GM12873 (cell line): ENCODE results near the gene KCNQ1.

ENCODE experiments used
- CTCF ChIP-seq: IDR thresholded peaks from 2 replicates; pipeline ENCODE4 v1.5.1; 2012; ENCODE audit warnings: low read depth, mild to moderate bottlenecking, moderate library complexity, low read length, control low read depth; ENCODE audit not compliant: insufficient read depth; ENCODE audit errors: missing control alignments

Gene KCNQ1

DNA sequence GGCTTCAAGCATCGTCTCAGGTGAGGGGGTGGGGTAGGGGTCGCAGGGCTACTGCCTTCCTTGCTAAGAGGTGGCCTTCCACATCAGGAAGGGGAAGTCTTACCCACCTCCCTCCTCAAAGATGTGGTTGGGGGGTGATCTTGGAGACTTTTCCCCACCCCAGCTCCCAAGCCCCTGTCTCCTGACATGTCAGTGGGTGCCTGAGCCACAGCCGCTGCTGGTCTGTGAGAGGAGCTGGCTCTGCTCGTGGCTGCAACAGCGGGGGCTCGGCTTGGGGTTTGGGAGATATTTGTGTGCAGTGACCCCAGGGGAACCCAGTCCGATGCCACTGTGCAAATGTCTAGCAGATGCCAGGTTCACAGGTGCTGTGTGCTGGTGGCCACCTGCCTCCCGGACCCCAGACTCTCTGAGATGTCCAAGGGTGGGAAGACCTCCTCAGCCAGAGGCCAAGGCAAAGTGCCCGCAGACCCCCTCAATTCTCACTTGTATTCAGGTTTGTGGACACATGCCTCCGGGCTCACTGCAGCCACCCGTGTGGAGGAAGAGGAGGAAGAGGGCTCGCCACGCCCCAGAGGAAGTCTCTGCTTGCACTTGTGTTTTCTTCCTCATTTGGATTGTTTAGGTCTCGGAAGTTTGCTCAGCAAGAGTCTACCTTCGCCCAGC is 1.9 kb downstream of the KCNQ1 start:
- no peak for TF ChIP-seq CTCF

DNA sequence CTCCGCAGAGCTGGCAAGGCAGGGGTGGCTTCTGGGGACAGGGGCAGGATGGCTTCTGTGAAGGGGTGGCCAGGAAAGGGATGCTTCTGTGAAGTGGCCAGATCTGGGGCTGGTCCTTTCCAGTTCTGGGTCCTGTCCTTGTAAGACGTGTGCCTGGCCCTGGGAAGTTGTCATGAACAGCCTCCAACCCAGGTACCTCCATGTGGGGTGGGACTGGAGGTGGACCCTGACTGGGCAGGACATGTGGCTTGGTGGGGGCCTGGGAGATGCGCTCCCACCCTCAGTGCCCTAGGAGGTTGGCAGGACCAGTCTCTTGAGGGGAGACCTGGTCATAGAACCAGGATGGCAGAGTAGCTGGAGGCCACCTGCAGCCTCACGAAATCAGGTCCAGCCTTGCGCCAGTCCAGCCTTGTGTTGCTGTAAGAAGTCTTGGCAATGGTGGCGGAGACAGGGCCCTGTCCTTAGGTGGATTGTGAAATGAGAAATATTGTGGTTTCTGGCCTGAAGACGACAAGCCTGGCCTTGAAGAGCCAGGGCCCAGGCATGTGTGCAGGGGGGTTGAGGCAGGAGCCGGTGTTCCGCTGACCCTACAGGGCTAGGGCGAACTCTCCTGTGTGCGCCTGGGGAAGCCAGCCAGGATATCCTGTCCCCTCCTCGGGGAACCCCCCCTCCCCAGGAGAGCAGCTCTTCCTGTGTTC is 2.6 kb downstream of the KCNQ1 start:
- no peak for TF ChIP-seq CTCF

GRCh38 chr11:2447951-2448650 is 3.3 kb downstream of the KCNQ1 start:
- TF ChIP-seq CTCF: no peak

DNA sequence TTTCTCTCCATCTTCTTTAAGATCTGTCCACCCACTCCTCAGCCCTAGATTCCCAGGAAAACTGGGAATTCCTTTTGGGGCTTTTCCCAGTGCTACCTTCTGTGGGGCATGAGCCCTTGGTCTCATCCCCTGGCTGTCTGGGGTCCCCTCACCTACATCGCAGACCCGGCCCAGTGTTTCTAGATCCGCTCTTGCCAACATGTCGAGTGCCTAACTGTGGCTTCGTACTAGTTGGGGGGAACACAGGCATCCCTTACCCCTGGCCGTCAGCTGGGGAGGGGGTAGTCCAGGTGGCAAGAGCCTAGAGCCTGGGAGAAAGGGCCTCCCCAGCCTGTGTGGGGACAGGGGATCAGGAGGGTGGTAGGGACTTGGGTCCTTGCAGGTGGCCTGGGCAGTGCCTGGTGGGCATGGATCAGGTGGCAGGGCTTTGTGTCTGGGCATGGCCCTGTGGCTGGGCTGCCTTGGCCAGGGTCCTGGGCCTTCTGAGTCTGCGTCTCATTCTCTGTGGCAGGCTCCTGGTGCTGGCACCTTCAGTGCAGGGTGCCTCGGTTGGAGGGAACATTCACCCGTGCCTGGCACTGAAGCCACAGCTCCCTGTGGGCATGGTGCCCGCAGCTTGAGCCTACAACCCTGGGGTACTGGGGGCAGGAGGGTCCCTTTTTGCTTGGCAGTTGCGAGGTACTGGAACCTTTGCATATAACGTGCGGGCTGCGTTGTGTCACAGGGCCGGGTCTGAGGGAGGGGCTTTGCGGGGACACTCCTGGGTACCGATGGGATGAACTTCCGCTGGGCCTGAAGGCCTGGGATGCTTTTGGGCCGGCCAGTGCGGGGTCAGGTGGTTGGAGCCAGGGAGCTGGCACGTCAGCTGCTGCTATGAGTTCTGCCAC is 4.1 kb downstream of the KCNQ1 start:
- TF ChIP-seq CTCF: no peak

DNA sequence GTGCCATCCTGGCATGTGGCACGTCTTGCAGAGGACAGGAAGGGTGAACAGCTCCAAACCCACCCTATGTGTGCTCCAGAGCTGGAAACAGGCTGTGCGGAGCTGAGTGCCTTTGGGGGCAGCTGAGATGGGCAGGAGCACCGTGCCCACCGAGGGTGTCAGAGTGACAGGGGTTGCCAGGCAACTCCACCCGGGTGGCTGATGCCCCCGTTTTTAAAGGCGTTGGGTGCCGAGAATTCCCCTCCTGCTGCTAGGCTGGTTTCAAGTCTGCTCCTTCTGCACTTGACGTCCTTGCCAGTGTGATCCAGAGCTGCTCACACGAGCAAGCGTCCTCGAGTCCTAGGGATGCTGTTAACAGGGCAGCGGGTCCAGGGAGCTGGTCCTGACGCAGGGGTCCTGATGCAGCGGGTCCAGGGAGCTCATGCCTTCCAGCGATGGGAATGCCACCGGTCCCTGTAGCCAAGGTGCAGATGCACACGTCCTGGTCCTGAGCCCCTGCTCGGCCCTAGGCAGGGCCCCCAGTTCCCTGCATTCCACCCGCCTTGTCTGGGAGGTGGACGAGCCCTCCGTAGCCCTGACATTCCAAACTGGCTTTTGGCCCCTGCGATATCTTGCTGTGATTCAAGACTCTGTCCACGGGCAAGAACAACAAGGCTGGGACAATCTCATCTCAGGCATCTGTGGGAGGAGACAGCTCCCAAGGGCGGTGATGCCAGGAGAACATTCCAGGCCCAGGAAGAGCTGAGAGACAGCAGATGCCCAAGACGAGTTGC is 4.9 kb downstream of the KCNQ1 start:
- TF ChIP-seq CTCF: no peak

DNA sequence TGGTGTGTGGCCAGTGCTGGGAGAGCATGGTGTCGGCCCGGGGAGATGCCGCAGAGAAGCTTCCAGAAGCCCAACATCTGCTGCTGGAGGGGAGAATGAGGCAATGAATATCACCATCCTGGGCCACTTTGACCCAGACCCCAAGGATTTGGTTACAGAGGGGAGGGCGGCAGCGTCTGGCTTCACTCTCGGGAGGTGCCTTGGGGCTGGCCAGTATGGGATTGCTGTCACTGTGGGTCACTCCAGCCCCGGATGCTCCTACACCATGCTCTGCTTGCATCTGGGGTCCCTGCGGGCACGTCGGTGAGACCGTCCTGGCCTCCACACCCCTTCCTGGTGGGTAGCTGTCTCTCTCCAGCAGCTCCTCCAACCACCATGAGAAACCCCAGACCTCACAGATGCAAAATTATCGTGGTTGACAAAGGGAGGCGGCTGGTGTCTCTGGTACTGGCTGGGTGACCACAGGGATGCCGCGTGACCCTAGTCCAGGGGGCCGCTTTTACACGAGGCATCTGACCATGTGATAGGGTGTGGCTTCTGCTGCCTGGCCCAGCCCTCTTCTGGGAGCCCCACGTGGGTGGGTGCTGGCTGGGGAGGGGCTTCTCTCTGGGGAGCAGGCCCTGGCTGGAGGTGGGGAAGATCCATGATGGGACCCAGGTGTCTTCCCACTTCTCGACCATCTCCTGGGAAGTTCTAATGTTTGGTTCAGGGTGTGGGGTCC is 5.7 kb downstream of the KCNQ1 start:
- TF ChIP-seq CTCF: no peak
